Large intestine (tissue), 3 donors: ENCODE data around the gene CES4A. TPM values are rescaled to one million over a fixed set of nuclear protein-coding genes. Genes with fewer than 3 reads are reported as not detected.

Experiments
- DNase-seq, 2 donors: peaks; one replicate each; pipeline versions ENCODE4 v3.0.0 to v3.0.0-alpha.2; 2013
- H3K27ac ChIP-seq: one replicate; pipeline ENCODE4 v1.5.1; 2013; ENCODE audit warnings: low read length
- H3K27me3 ChIP-seq: 2 replicates; pipeline ENCODE4 v1.6.1; 2013; ENCODE audit warnings: low read length; ENCODE audit not compliant: control insufficient read depth, insufficient read depth
- H3K36me3 ChIP-seq: 2 replicates; pipeline ENCODE4 v1.6.1; 2013; ENCODE audit warnings: low read length; ENCODE audit not compliant: control insufficient read depth, insufficient read depth
- H3K4me1 ChIP-seq: one replicate; pipeline ENCODE4 v1.6.1; 2013; ENCODE audit warnings: low read length; ENCODE audit not compliant: control insufficient read depth, insufficient read depth
- H3K4me3 ChIP-seq: one replicate; pipeline ENCODE4 v1.5.1; 2013; ENCODE audit warnings: low read length
- H3K9me3 ChIP-seq: one replicate; pipeline ENCODE4 v1.6.1; 2013; ENCODE audit warnings: mild to moderate bottlenecking, low read depth, low read length, moderate library complexity; ENCODE audit not compliant: control insufficient read depth
- WGBS: methylation state at CpG from one replicate; pipeline ENCODE4 v1.1.5; 2013; ENCODE audit warnings: low lambda C conversion rate; ENCODE audit not compliant: insufficient coverage; 5-methylcytosine and 5-hydroxymethylcytosine counted together
- polyA plus RNA-seq: library from polyadenylated mRNA; unstranded; fragments of 120-200 nt; gene quantifications from one replicate; pipeline ENCODE4 v1.2.1, GENCODE V29; 2013

The CES4A gene
- polyA plus RNA-seq, 1 donor = 23.5 TPM

GRCh38 chr16:67050796-67051195, 62.4 kb downstream of the CES4A start:
- DNase-seq = no peak
- Histone ChIP-seq H3K9me3 (no peaks in the 10 kb centered on the region), H3K27me3 (no peaks in the 10 kb centered on the region), H3K27ac (no peak overlapping the region), H3K36me3 (peaks cover 8% of the 10 kb centered on the region), H3K4me3 (no peak overlapping the region), H3K4me1 (no peaks in the 10 kb centered on the region)
- WGBS = 100% methylated on average over 2 of the region's 2 CpGs

- no peaks in the 10 kb centered on the region for H3K9me3 ChIP-seq
- H3K4me1 ChIP-seq = no peaks in the 10 kb centered on the region
- no peak for DNase-seq
- H3K27me3 ChIP-seq = no peaks in the 10 kb centered on the region
- no CpG with 5 or more reads among the region's 1 CpG for WGBS
- H3K36me3 ChIP-seq = peaks cover 5% of the 10 kb centered on the region
- H3K4me3 ChIP-seq = no peak overlapping the region
- H3K27ac ChIP-seq = no peak overlapping the region
Observed at GRCh38 chr16:67052399-67052798, 64.0 kb downstream of the CES4A start.

DNA sequence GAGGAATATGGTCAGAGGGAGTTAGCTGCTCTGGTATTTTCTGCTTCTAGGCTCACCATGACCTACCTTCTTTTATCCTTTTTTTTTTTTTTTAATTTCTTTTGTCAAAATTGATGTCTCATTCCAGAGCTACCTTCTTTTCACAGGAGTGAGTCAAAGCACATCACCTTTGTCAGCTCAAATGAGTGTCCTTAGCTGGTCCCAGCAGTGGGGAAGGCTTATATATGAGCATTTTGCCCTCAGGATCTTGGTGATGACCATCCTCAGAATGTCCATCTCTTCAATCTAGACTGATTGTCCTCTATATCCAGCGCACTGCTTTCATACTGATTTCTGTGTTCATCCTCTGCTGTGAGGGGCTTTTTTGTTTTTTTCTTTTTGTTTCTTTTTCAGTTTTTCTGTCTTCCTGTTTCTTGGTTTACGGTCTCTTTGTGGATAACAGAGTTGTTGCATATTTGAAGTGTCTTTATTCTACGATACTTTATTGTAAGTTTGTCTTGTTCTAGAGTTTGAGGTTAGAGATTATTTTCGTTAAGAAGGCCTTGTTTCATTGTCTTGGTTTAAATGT, 65.5 kb downstream of the CES4A start:
- no peak for DNase-seq
- H3K9me3 ChIP-seq = no peaks in the 10 kb centered on the region
- no peak overlapping the region for H3K27ac ChIP-seq
- no peak overlapping the region for H3K4me3 ChIP-seq
- peaks cover 5% of the 10 kb centered on the region for H3K36me3 ChIP-seq
- 100% methylated on average over 3 of the region's 4 CpGs for WGBS
- H3K27me3 ChIP-seq = no peaks in the 10 kb centered on the region
- H3K4me1 ChIP-seq = no peaks in the 10 kb centered on the region

GRCh38 chr16:67054901-67055300, 66.5 kb downstream of the CES4A start:
- no peaks in the 10 kb centered on the region for H3K27me3 ChIP-seq
- H3K27ac ChIP-seq = no peak overlapping the region
- 100% methylated on average over 1 of the region's 2 CpGs for WGBS
- no peak overlapping the region for H3K4me3 ChIP-seq
- no peaks in the 10 kb centered on the region for H3K4me1 ChIP-seq
- DNase-seq = no peak
- H3K36me3 ChIP-seq = peaks cover 4% of the 10 kb centered on the region
- H3K9me3 ChIP-seq = no peaks in the 10 kb centered on the region

- Histone ChIP-seq H3K4me1 (no peaks in the 10 kb centered on the region), H3K36me3 (peaks cover 6% of the 10 kb centered on the region), H3K9me3 (no peaks in the 10 kb centered on the region), H3K4me3 (no peak overlapping the region), H3K27me3 (no peaks in the 10 kb centered on the region), H3K27ac (no peak overlapping the region)
- WGBS = 100% methylated on average over 2 of the region's 4 CpGs
- peak in 1 of 2 donors; percentile 7 for DNase-seq
Observed at GRCh38 chr16:67055712-67056487, 67.5 kb downstream of the CES4A start.

Other genes with a start within 250 kb of the CES4A start
- 107 TPM for gene DYNC1LI2, start 237.0 kb upstream of the CES4A start, polyA plus RNA-seq
- 0.09 TPM for gene TERB1, start 187.0 kb upstream of the CES4A start, polyA plus RNA-seq
- 67.6 TPM for gene NAE1, start 157.6 kb upstream of the CES4A start, polyA plus RNA-seq
- gene CA7, start 144.2 kb upstream of the CES4A start, polyA plus RNA-seq = 12.1 TPM
- 9.6 TPM for gene PDP2, start 108.1 kb upstream of the CES4A start, polyA plus RNA-seq
- 7.9 TPM for gene CDH16, start 69.7 kb upstream of the CES4A start, polyA plus RNA-seq
- gene RRAD, start 63.1 kb upstream of the CES4A start, polyA plus RNA-seq = 2.0 TPM
- gene CIAO2B, start 54.2 kb upstream of the CES4A start, polyA plus RNA-seq = 82.1 TPM
- gene CES2, start 53.1 kb upstream of the CES4A start, polyA plus RNA-seq = 181 TPM
- 16.0 TPM for gene CES3, start 27.3 kb upstream of the CES4A start, polyA plus RNA-seq
- gene CBFB, start 40.6 kb downstream of the CES4A start, polyA plus RNA-seq = 25.1 TPM
- gene PHAF1, start 121.4 kb downstream of the CES4A start, polyA plus RNA-seq = 14.3 TPM
- 5.5 TPM for gene B3GNT9, start 162.4 kb downstream of the CES4A start, polyA plus RNA-seq
- 13.2 TPM for gene TRADD, start 171.3 kb downstream of the CES4A start, polyA plus RNA-seq
- gene FBXL8, start 171.4 kb downstream of the CES4A start, polyA plus RNA-seq = 5.0 TPM
- 8.2 TPM for gene HSF4, start 176.2 kb downstream of the CES4A start, polyA plus RNA-seq
- gene NOL3, start 181.9 kb downstream of the CES4A start, polyA plus RNA-seq = 5.8 TPM
- gene MATCAP1, start 195.4 kb downstream of the CES4A start, polyA plus RNA-seq = 29.2 TPM
- 2.1 TPM for gene EXOC3L1, start 201.5 kb downstream of the CES4A start, polyA plus RNA-seq
- 67.6 TPM for gene E2F4, start 203.6 kb downstream of the CES4A start, polyA plus RNA-seq
- gene ELMO3, start 210.5 kb downstream of the CES4A start, polyA plus RNA-seq = 34.0 TPM
- 52.8 TPM for gene TMEM208, start 238.5 kb downstream of the CES4A start, polyA plus RNA-seq